ENCODE results near the gene PLCB4.

DNA sequence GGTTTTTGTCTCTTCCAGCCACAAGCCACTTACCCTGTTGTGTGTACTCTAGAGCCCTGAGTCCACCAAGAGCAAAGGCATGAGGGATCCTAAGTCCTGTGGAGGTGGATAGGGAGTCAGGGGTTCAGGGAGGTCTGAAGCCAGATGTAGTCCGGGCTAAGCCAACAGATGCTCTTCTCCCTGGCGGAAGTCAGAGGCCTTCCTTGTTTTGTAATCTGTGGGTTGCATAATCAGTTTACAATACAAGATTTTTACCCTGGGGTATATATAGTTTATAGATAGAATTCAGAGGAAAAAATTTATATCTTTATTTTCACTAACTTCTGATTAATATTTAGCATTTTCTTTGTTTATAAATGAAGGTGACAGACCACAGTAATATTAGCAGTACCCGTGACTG is 454.7 kb downstream of the PLCB4 start:
- TF ChIP-seq, protein P1, sequence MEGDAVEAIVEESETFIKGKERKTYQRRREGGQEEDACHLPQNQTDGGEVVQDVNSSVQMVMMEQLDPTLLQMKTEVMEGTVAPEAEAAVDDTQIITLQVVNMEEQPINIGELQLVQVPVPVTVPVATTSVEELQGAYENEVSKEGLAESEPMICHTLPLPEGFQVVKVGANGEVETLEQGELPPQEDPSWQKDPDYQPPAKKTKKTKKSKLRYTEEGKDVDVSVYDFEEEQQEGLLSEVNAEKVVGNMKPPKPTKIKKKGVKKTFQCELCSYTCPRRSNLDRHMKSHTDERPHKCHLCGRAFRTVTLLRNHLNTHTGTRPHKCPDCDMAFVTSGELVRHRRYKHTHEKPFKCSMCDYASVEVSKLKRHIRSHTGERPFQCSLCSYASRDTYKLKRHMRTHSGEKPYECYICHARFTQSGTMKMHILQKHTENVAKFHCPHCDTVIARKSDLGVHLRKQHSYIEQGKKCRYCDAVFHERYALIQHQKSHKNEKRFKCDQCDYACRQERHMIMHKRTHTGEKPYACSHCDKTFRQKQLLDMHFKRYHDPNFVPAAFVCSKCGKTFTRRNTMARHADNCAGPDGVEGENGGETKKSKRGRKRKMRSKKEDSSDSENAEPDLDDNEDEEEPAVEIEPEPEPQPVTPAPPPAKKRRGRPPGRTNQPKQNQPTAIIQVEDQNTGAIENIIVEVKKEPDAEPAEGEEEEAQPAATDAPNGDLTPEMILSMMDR (IDR thresholded peaks at IDR 0.05), result no peak
- TF ChIP-seq POLR2A (IDR thresholded peaks at IDR 0.05; ENCODE audit: low read depth), result no peak
- TF ChIP-seq POLR2AphosphoS5 (IDR thresholded peaks at IDR 0.05), result no peak
